HEK293 (cell line): ENCODE results near the gene TBRG1.

Experiments used
- CTCF ChIA-PET: fragments of 350-600 bp; formaldehyde crosslinking; extraction: SDS; loops from one replicate; lab custom pipeline; 2021; ENCODE audit warnings: antibody characterized with exemption; lab: Yijun Ruan, JAX
- POLR2A ChIA-PET: fragments of 300-600 bp; formaldehyde crosslinking; extraction: SDS; loops from one replicate; lab custom pipeline; 2020; ENCODE audit warnings: antibody characterized with exemption, inconsistent platforms; lab: Yijun Ruan, JAX
- H3K27ac ChIP-seq: fragments of 200-500 bp; sonication (Bioruptor generic); 2 replicates; pipeline ENCODE4 v1.5.1; 2014; ENCODE audit warnings: low read depth, low read length, control low read depth, inconsistent platforms; ENCODE audit errors: extremely low read depth
- H3K36me3 ChIP-seq, 2 experiments: fragments of 200-500 bp in 1 of 2; sonication (Bioruptor generic) in 1 of 2; 1 replicate in 1 of 2; 2 replicates in 1 of 2; pipeline ENCODE4 v1.5.1; 2014 to 2017; ENCODE audit warnings: inconsistent platforms in 2 of 2, low read length in 2 of 2; ENCODE audit not compliant: control insufficient read depth in 2 of 2, insufficient read depth in 1 of 2
- H3K4me1 ChIP-seq: fragments of 200-500 bp; sonication (Bioruptor generic); 2 replicates; pipeline ENCODE4 v1.5.1; 2014; ENCODE audit warnings: mild to moderate bottlenecking, low read length, inconsistent platforms; ENCODE audit not compliant: control insufficient read depth, insufficient read depth
- H3K4me3 ChIP-seq: 2 replicates; pipeline ENCODE4 v1.5.1; 2011; ENCODE audit warnings: low read depth, mild to moderate bottlenecking, control low read depth, low read length, moderate library complexity
- H3K9me3 ChIP-seq: fragments of 200-500 bp; sonication (Bioruptor generic); 2 replicates; pipeline ENCODE4 v1.5.1; 2014; ENCODE audit warnings: low read depth, low read length, inconsistent platforms; ENCODE audit not compliant: control insufficient read depth, insufficient read depth
- CTCF ChIP-seq: fragments of 450-650 bp; formaldehyde crosslinking; IDR thresholded peaks from 2 replicates; pipeline ENCODE4 v1.5.1; 2016; ENCODE audit warnings: missing biosample characterization, missing genetic modification characterization
- GFI1B ChIP-seq: fragments of 450-650 bp; formaldehyde crosslinking; IDR thresholded peaks from 2 replicates; pipeline ENCODE4 v1.5.1; 2016; ENCODE audit warnings: missing biosample characterization, missing genetic modification characterization
- IKZF3 ChIP-seq: fragments of 450-650 bp; IDR thresholded peaks from 2 replicates; pipeline ENCODE4 v1.5.0; 2018; ENCODE audit warnings: missing biosample characterization, mild to moderate bottlenecking, missing genetic modification characterization, moderate library complexity
- MYNN ChIP-seq: fragments of 450-650 bp; formaldehyde crosslinking; IDR thresholded peaks from 2 replicates; pipeline ENCODE4 v1.5.1; 2016; ENCODE audit warnings: missing biosample characterization, missing genetic modification characterization, borderline replicate concordance
- RBAK ChIP-seq: fragments of 450-650 bp; formaldehyde crosslinking; IDR thresholded peaks from 2 replicates; pipeline ENCODE4 v1.5.1; 2016; ENCODE audit warnings: missing biosample characterization, missing genetic modification characterization
- SP7 ChIP-seq: fragments of 450-650 bp; formaldehyde crosslinking; IDR thresholded peaks from 2 replicates; pipeline ENCODE4 v1.5.1; 2016; ENCODE audit warnings: missing biosample characterization, missing genetic modification characterization
- ZBTB6 ChIP-seq: fragments of 450-650 bp; formaldehyde crosslinking; IDR thresholded peaks from 2 replicates; pipeline ENCODE4 v1.5.1; 2017; ENCODE audit warnings: missing biosample characterization, missing genetic modification characterization
- ZFP3 ChIP-seq: fragments of 450-650 bp; formaldehyde crosslinking; IDR thresholded peaks from 2 replicates; pipeline ENCODE4 v1.5.1; 2016; ENCODE audit warnings: low read depth, missing biosample characterization, missing genetic modification characterization
- ZNF16 ChIP-seq: fragments of 450-650 bp; formaldehyde crosslinking; IDR thresholded peaks from 2 replicates; pipeline ENCODE4 v1.5.1; 2016; ENCODE audit warnings: low read depth, missing biosample characterization, missing genetic modification characterization
- ZNF350 ChIP-seq: fragments of 450-650 bp; formaldehyde crosslinking; IDR thresholded peaks from 2 replicates; pipeline ENCODE4 v1.5.0; 2017; ENCODE audit warnings: missing biosample characterization, mild to moderate bottlenecking, missing genetic modification characterization
- ZNF394 ChIP-seq: fragments of 450-650 bp; formaldehyde crosslinking; IDR thresholded peaks from 2 replicates; pipeline ENCODE4 v1.5.1; 2016; ENCODE audit warnings: missing biosample characterization, missing genetic modification characterization, mild to moderate bottlenecking, moderate library complexity, borderline replicate concordance
- ZNF404 ChIP-seq: fragments of 450-650 bp; formaldehyde crosslinking; IDR thresholded peaks from 2 replicates; pipeline ENCODE4 v1.5.1; 2017; ENCODE audit warnings: missing biosample characterization, missing genetic modification characterization
- ZNF560 ChIP-seq: fragments of 450-650 bp; formaldehyde crosslinking; IDR thresholded peaks from 2 replicates; pipeline ENCODE4 v1.5.1; 2017; ENCODE audit warnings: missing biosample characterization, missing genetic modification characterization, borderline replicate concordance
- ZSCAN23 ChIP-seq: fragments of 450-650 bp; formaldehyde crosslinking; IDR thresholded peaks from 2 replicates; pipeline ENCODE4 v1.5.1; 2016; ENCODE audit warnings: missing biosample characterization, missing genetic modification characterization
- ZSCAN4 ChIP-seq: fragments of 450-650 bp; formaldehyde crosslinking; IDR thresholded peaks from 2 replicates; pipeline ENCODE4 v1.5.1; 2017; ENCODE audit warnings: missing biosample characterization, missing genetic modification characterization
- TF ChIP-seq, protein P1 (sequence below): fragments of 450-650 bp; formaldehyde crosslinking; IDR thresholded peaks from 2 replicates; pipeline ENCODE4 v1.5.1; 2016; ENCODE audit warnings: missing biosample characterization, missing genetic modification characterization
- TF ChIP-seq, protein P2 (sequence below): fragments of 450-650 bp; formaldehyde crosslinking; IDR thresholded peaks from 2 replicates; pipeline ENCODE4 v1.5.1; 2016; ENCODE audit warnings: missing biosample characterization, missing genetic modification characterization

Gene TBRG1

GRCh38 chr11:124638500-124638899 is 15.8 kb downstream of the TBRG1 start (continued):
- TF ChIP-seq, protein P1, sequence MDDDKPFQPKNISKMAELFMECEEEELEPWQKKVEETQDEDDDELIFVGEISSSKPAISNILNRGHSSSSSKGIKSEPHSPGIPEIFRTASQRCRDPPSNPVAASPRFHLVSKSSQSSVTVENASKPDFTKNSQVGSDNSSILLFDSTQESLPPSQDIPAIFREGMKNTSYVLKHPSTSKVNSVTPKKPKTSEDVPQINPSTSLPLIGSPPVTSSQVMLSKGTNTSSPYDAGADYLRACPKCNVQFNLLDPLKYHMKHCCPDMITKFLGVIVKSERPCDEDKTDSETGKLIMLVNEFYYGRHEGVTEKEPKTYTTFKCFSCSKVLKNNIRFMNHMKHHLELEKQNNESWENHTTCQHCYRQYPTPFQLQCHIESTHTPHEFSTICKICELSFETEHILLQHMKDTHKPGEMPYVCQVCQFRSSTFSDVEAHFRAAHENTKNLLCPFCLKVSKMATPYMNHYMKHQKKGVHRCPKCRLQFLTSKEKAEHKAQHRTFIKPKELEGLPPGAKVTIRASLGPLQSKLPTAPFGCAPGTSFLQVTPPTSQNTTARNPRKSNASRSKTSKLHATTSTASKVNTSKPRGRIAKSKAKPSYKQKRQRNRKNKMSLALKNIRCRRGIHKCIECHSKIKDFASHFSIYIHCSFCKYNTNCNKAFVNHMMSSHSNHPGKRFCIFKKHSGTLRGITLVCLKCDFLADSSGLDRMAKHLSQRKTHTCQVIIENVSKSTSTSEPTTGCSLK (tag by site-specific recombination), result no peak
- TF ChIP-seq, protein P2, sequence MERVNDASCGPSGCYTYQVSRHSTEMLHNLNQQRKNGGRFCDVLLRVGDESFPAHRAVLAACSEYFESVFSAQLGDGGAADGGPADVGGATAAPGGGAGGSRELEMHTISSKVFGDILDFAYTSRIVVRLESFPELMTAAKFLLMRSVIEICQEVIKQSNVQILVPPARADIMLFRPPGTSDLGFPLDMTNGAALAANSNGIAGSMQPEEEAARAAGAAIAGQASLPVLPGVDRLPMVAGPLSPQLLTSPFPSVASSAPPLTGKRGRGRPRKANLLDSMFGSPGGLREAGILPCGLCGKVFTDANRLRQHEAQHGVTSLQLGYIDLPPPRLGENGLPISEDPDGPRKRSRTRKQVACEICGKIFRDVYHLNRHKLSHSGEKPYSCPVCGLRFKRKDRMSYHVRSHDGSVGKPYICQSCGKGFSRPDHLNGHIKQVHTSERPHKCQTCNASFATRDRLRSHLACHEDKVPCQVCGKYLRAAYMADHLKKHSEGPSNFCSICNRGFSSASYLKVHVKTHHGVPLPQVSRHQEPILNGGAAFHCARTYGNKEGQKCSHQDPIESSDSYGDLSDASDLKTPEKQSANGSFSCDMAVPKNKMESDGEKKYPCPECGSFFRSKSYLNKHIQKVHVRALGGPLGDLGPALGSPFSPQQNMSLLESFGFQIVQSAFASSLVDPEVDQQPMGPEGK (tag by site-specific recombination), result no peak
- TF ChIP-seq, all 188 proteins: peak for 0

- Histone ChIP-seq H3K36me3 (peaks cover under 1 to 54% of the 10 kb centered on the region in 2 experiments; a peak in 2 of 3 replicates), H3K4me1 (no peaks in the 10 kb centered on the region), H3K9me3 (no peaks in the 10 kb centered on the region), H3K27ac (no peak overlapping the region), H3K4me3 (no peak overlapping the region)
- ChIA-PET CTCF (interaction anchor here (0.6 to 1.4 kb wide), 4 partner anchors 127 to 223 kb away, joined by 3 to 6 read pairs (median 4); no protein-coding TSS in a partner anchor), POLR2A (interaction anchor here (0.6 kb wide), 1 partner anchor 14 kb away, joined by 3 read pairs; no protein-coding TSS in a partner anchor)
- TF ChIP-seq MYNN (no peak), ZSCAN23 (tag by site-specific recombination) (no peak), ZBTB6 (tag by site-specific recombination) (no peak), RBAK (tag by site-specific recombination) (no peak), ZFP3 (tag by site-specific recombination) (no peak), GFI1B (no peak), ZSCAN4 (tag by site-specific recombination) (no peak), ZNF560 (no peak), ZNF16 (tag by site-specific recombination) (no peak), IKZF3 (tag by site-specific recombination) (no peak), ZNF350 (no peak), ZNF394 (no peak), ZNF404 (tag by site-specific recombination) (no peak), SP7 (tag by site-specific recombination) (no peak), CTCF (no peak)
Observed at GRCh38 chr11:124639186-124639585, 16.5 kb downstream of the TBRG1 start.
